Stimulated activated CD4-positive, alpha-beta T cell treated with anti-CD3 and anti-CD28 coated beads, Interleukin-4, amount 100 ng/mL, for 4 hours (primary cell): ENCODE data around the gene IDI2.
"Not testable (repeated sequence)": the region's sequence is repeated elsewhere in the genome, so short reads cannot be mapped to it uniquely, and the experiment has no call there.

ENCODE experiments used
- DNase-seq, 2 experiments: peaks; one replicate each; pipeline ENCODE4 v3.0.0-alpha.2; 2020

The IDI2 gene

DNA sequence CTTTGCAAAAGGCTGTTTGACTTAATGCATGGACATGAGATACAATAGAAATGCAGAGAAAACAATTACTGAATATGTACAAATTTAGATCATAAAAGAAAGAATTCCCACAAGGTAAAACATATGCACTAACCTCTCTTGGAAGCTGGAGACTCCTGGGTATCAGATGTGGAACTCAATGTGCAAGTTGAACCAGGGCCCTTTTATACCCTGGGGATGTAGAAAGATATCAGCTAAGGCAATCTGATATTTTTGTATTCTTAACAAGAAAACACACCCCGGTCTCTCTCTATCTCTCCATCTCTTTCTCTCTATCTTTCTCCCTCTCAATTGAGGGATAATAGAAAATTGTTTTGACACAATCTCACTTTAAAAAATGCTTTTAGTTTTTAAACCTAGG lies at the start of gene IDI2:
Gene IDI2, minus strand, starts transcription at position 177 of the 400 bp plus-strand sequence. CDS start 1,136 bp downstream, outside the sequence.
- no peak for DNase-seq

DNA sequence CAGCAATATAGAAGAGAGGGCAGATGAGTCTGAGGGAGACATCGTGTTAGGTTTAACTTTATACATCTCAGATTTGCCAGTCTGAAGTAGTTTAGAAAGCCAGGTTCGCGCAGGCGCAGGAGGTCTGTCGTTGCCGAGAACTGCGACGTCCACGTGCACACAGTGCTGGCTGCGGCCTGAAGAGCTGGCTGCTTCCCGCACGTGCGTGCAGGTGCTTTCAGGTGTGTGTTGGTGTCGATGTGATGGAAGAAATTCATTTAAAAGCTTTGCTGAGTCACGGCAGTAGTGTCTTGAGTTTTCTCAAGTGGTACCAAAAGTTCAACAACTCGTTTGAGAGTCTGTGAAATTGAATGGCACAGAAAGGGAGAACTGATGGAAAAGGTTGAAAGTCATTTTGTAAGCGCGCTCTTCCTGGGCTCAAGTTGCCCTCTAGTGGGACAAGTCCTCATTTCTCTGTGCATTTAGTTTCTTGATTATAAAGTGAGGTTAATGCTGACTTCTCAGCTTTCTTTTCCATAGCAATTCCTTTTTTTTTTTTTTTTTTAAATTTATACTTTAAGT lies 49.2 kb upstream of the IDI2 start:
- DNase-seq, result no peak

DNA sequence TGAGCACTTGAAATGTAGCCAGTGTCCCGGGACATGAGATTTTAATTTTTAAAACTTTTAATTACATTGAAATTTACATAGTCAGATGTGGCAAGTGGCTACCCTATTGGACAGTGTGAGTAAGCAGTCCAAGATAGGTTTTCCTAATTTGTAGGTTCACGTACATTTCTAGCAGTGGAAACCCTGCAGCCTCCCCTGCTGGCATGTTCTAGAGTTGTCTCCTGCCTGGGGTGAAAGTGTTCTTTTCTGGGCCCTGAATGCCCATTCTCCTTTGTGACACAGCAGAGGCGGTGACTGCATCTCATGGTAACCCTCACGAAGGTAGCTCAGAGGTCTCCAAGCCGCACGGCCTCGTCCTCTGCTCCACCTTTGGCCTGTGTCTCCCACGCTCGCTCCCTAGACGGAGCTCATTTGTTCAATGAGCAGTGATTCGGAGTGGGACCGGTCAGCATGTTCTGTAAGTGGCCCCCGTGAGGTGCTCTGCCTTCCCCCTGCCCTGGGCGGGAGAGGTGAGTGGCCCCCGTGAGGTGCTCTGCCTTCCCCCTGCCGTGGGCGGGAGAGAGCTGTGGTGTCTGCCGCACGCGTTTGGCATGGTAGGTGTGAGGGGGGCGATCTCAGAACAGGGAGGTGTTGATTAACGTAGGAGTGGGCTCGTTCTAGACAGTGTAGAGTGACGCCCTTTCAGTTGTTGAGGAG lies 48.5 kb upstream of the IDI2 start:
- DNase-seq, result no peak

DNA sequence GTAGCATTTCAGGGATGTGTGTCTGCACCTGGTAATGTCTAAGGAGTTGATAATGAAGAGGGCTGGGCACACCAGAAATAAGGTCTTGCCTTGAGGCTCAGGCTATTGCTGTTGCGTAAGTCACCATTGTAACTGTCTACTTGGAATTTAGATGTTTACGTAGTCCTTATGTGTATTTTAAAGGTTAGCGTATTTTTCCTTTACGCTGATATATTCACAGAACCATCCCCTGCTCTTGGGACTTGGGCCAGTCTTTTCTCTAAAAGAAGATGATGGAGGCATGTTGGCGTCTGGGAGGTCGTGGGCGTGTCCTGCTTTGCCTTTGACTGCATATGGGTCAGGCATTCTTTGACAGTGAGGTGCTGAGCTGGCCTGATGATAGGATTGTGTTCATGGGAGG lies 45.3 kb upstream of the IDI2 start:
- DNase-seq, result no peak

DNA sequence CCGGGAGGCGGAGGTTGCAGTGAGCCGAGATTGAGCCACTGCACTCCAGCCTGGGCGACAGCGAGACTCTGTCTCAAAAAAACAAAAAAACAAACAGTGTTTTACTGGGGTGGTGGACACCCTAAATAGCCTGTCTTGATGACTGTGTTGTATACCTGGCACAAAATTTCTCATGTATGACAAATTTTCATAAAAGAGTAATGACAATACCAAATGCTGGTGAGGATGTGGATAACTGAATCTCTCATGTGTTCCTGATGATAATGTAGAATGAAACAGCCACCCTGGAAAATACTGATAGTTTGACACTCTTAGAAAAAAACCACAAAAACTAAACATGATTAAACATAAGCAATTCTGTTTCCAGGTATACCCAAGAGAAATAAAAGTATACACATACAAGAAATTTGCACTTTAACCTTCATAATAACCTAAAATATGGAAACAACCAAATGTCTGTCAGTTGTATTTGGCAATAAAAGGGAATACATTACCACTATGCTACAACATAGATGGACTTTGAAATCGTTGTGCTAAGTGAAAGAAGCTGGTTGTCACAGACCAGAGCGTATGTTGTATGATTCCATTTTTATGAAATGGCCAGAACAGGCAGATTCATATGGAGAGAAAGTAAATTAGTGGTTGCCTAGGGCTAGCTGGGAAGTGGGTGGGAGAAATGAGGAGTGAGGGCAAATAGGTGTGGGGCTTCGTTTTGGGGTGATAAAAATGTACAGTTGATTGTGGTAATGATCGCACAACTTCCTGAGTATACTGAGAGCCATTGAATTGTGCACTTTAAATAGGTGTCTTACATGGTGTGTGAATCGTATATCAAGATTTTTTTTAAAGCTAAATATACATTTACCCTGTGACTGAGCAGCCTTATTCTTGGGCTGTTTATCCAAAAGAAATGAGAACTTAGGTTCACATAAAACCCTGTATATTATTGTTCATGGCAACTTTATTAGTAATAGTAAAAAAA lies 43.0 kb upstream of the IDI2 start:
- no peak for DNase-seq

DNA sequence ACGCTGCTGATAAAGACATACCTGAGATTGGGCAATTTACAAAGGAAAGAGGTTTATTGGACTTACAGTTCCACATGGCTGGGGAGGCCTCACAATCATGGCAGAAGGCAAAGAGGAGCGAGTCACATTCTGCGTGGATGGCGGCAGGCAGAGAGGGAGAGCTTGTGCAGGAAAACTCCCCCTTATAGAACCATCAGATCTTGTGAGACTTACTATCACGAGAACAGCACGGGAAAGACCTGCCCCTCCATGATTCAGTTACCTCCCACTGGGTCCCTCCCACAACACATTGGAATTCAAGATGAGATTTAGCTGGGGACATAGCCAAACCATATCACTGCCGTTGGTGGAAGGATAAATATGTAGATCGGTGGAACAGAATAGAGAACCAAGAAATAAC lies 41.1 kb upstream of the IDI2 start:
- not testable (repeated sequence) for DNase-seq

DNA sequence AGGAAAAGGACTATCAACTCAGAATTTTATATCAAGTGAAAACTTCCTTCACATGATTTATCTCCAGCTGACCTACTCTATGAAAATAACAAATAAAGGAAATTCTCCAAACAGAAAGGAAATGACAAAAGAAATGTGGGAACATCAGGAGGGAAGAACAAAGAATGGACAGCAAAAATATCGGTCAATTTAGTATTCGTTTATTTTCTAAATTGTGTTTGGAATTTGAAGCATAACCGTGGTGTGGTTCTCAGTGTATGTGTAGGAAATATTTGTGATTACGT lies 39.2 kb upstream of the IDI2 start:
- DNase-seq, result no peak

DNA sequence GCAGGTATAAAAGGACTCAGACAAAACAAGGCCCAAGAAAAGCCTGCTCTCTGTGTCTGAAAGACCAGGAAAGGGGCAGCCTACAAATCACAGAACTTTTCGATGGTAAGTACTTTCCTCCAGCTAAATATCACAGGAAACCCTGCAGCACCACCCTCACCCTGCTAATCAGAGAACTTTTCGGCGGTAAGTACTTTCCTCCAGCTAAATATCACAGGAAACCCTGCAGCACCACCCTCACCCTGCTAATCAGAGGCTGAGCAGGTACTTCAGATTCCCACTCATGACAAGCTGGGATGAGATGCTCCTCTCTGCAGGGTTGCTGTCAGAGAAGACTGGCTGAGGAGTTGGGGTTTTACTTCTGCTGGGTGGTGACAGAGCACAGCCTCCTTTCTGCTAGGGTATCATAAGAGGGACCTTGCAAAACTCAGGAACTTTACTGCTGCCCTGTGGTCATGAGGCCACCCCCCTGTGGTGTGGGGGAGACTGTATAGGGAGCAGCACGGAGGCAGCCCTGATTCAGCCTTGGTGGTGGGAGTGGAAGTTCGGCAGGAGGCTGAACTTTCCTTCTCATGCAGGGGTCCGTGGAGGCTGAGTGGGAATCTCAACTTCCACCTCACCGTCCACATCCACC lies 37.7 kb upstream of the IDI2 start:
- DNase-seq, result no peak

DNA sequence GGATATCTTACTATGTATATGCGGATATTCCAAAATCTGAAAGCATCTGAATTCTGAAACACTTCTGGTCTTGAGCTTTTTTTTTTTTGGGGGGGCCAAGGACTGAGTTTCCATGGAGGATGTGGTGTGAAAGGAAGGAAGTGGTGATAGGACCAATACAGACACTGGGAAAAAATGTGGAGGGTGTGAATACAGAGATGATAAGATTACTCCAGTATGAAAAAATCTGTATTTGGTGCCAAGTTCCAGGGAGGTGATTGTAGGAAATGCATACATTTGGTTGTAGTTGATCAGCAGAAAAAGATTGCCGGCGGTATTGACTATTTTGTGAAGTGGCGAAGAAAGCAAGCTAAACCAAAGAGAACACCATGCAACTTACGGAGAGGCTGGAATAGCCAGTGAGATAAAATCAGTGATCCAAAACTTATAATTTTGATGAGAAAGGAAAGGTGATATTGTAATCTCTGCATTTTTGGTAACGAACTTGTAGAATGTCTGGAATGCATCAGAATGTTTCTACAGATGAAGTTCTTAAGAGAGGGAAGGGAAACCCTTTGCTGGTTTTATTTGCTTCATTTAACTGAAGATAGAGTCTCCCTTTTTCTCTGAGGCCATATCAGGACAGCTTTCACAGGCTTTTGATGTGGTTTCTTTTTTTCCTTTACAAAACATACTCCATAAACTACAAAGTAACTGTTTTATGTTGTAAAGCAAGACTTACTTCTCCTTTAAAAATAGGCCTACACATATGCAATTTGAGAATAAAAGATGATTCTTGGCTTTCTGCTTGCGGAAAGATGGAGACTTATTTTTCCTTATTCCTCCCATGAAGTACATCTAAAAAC lies 36.5 kb upstream of the IDI2 start:
- DNase-seq, result no peak

DNA sequence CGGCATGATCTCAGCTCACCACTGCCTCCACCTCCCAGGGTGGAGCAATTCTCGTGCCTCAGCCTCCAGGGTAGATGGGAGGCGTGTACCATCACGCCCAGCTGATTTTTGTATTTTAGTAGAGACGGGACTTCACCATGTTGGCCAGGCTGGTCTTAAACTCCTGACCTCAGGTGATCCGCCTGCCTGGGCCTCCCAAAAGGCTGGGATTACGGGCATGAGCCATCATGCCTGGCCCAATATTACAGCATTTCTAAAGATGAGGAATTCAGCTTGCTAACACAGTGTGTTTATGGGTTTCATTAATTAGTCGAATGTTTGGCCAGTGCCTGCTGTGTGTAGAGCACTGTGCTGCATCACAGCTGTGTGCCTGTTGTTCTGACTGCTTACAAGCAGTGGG lies 34.2 kb upstream of the IDI2 start:
- DNase-seq, result no peak

DNA sequence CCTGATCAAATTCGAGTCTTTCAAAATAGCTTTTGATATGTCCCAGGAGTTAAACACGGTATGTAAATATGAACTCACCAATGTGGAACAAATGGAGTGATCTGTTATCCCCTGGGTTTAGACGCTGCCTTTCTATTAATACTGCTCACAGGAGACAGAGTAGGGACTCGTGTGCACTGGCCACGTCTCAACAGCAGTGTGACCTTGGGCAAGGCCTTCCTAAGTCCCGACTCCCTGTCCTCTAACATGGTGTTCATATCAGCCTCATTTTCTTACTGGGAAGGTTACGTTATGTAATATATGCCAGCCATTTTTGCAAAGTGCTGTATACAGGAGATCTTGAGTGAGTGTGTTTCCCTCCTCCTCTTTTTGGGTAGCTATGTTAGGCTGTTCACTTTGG lies 32.4 kb upstream of the IDI2 start:
- no peak for DNase-seq

DNA sequence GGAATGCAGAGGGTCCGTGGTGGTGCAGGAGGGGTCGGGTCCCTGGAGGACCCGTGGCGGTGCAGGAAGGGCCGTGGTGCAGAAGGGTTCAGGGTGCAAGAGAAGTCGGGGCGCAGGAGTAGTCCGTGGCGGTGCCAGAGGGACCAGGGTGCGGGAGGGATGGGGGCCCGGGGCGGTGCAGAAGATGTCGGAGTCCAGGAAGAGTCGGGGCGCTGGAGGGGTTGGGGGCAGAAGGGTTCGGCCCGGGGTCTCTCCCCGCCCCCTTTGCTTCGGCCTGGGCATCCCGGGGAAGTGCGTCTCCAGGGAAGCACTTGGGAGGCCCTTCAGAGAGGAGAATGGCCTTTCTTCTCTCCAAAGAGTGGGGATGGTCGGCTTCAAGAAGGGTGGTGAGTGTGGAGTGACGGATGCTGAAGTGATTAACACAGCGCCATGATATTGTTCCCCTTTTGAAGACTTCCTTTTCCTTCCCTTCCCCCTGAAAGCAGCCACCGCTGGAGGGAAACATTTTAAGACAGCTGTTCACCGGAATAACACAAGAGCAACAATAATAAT lies 31.5 kb upstream of the IDI2 start:
- no peak for DNase-seq

DNA sequence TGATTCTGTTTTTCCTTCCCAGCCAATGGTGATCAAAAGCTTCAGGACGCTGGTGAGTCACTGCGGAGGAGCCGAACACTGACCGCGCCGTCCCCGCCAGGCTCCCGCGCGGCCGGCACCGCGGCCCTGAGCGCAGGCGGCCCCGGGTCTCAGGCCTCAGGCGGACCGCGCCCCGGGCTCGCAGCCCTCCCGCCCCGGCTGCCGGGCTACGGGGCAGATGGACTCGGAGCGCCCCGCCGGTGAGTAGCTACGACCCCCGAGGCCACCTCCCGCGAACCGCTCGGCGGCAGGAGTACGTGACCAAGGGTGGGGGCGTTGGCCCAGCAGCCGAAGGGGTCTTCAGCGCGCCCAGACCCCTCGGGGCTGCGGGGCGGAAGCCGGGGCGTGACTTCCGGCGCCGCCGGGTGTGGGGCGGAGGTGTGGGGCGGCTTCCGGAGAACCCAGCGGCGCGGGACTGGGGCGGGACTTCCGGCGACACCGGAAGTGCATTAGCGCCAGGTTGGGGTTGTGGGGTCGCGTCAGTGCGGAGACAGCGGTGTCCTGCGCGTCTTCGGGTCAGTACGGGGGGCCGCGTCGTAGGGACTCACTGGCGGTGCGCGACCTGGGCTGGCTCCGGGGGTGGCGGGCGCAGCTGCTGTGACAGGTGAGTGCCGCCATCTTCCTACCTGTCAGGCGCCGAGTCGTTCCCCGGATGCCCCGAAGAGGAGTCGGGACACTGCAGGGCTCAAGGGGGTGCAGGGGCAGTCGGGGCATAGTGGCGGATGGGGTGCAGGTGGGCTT lies 30.9 kb upstream of the IDI2 start, which contains the start of gene WDR37:
Gene WDR37, plus strand, starts transcription at position 60 of the 780 bp plus-strand sequence. CDS start 15,771 bp downstream, outside the sequence.
- peak; percentile 82 to 91 for DNase-seq

DNA sequence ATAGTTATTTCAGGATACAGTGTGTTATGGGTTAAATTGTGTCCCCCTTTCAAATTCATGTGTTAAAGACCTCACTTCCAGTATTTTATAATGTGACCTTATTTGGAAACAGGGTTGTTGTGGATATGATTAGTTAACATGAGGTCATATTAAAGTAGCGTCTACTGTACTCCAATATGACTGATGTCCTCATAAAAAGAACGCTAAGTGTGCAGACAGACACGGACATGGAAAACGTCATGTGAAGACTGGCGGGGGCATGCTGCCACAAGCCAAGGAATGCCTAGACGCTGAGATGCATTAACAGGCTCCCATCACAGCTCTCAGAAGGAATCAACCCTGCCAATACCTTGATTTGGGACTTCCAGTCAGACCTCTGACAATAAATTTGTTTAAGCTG lies 29.0 kb upstream of the IDI2 start:
- DNase-seq, result no peak

DNA sequence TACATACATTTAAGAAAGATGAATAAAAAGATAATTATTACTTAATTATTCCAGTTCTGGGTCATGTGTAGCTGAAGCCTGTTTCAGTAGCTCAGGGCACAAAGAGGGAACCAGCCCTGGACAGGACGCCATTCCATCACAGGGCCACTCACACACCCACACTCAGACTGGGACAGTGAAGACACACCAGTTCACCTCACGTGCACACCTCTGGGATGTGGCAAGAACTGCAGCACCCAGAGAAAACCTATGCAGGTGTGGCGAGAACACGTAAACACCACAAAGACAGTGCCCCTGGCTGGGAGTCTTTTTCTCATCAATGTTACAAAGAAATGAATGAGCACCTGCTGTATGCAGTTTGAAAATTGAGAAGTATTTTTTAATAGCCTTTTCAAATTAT lies 24.9 kb upstream of the IDI2 start:
- no peak for DNase-seq

DNA sequence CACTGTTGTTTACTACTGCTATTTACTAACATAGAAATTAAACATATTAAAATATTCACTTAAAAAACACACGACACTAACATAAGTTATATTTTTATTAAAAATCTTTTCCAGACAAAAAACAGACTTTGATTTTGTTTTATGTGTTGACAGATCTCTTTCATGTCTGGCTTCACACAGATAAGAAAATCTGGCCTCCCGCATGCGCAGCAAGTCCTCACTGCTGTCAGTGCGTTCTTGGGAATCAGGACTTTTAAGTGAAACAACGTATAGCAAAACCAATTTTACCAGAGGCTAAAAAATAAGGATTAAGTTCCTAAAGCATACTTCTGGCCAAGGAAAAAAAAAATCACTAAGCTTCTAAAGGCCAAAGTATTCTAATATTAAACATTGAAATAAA lies 24.5 kb upstream of the IDI2 start:
- no peak for DNase-seq

DNA sequence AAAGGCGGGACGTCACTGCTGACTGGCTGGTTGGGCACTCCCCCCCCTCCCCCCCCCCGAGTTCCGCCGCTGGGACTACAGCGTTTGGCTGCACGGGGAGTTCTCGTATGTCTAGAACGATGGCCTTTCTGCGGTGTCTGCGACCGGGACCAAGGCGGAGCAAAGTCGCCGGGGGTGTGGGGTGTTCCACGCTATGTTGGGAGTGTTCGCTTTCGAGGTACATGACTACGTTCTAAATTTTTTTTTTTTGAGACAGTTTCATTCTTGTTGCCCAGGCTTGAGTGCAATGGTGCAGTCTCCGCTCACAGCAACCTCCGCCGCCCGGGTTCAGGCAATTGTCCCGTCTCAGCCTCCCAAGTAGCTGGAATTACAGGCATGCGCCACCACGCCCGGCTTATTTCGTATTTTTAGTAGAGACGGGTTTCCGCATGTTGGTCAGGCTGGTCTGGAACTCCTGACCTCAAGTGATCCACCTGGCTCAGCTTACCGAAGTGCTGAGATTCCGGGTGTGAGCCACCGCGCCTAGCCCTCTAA lies 23.8 kb upstream of the IDI2 start:
- no peak for DNase-seq

DNA sequence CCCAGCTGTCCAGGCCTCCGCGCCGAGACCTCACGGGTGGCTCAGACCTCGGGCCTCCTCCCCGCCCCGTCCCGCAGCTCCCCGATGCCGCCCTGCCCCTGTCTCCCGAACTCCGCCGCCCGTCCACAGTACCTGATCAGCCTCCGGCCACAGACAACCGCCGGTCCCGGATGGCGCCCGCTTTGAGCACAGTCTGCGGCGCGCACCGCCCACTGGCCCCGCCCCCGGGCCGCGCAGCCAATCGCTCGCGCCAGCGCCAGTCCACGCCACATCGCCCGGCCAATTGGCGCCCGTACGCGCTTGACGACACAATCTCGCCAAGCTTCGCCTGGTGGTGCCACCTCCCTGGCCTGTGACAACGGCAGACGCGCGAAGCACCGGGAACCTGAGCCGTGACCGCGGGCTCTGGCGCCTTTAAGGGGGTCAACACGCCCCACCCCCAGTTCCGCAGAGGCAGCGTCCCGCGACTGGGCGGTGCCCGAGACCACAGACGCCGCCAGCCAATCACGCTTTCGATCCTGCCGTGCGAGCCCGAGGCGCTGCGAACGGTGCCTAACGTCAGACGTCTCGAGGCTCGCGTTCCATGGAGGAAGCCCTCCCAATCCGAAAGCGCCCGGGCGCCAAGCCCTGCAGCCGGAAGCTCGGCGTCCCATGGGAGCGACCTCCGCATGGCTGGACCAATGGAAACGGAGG lies 23.2 kb upstream of the IDI2 start, which contains the start of gene IDI1:
Gene IDI1, minus strand, starts transcription at position 388 of the 693 bp plus-strand sequence. Its CDS starts 116 bp downstream, at position 272.
- DNase-seq, result peak; percentile 95 to 96

DNA sequence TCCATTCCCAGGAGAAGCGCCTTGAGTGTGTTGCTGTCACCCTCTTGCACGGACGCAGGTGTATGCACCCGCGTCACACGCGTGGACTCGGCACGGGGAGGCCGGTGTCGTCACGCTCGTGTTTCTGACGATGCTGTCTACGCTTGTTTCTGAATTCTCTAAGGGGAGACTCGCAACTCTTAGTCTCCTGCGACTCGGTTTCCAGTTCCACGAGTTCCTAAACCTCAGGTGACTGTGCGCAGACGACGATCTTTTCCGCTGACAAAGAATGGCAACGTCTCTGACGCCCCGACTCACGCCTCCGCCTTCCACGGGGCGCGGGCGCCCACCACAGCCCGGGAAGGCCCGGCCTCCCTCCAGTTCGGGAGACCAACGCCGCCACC lies 22.7 kb upstream of the IDI2 start:
- peak in 1 of 2 experiments; percentile 79 for DNase-seq

DNA sequence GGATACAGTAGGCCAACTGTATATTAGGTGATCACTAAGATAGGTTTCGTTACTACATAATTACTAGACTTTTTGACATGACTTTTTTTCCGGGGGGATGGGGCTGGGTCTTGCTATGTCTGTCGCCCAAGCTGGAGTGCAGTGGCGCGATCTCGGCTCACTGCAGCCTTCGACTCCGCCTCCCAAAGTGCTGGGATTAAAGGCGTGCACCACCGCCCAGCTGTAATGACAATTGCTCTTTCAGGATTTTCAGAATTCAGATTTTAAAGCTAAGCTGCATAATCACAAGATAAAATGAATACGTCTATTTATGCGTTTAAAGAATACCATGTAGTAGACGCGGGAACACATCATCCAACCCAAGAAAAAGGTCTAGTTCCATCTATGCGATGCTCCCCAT lies 22.3 kb upstream of the IDI2 start:
- DNase-seq, result no peak
